ENCODE data around the gene NCOR1.

DNA sequence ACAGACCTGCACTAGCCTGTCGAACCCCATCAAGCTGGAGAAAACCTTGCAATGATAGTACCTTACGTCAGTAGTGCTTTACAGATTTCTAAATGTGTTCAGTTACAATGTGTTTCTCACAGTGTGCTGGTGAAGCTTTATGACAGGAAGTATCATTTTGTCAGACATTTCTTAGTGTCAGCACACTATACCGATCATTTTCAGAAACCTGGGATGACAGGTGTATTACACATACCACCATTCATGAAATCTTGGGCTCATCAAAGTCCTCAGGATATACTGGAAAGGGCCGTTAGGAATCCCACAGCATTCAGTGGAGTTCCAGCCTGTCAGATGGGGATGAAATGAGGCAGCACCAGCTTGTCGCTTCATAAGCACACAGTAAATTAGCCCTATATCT is 188.4 kb downstream of the NCOR1 start:
- TF ChIP-seq, protein P1, sequence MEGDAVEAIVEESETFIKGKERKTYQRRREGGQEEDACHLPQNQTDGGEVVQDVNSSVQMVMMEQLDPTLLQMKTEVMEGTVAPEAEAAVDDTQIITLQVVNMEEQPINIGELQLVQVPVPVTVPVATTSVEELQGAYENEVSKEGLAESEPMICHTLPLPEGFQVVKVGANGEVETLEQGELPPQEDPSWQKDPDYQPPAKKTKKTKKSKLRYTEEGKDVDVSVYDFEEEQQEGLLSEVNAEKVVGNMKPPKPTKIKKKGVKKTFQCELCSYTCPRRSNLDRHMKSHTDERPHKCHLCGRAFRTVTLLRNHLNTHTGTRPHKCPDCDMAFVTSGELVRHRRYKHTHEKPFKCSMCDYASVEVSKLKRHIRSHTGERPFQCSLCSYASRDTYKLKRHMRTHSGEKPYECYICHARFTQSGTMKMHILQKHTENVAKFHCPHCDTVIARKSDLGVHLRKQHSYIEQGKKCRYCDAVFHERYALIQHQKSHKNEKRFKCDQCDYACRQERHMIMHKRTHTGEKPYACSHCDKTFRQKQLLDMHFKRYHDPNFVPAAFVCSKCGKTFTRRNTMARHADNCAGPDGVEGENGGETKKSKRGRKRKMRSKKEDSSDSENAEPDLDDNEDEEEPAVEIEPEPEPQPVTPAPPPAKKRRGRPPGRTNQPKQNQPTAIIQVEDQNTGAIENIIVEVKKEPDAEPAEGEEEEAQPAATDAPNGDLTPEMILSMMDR (IDR thresholded peaks at IDR 0.05) = no peak
- no peak for TF ChIP-seq POLR2A (IDR thresholded peaks at IDR 0.05)
